Astrocyte of the spinal cord (primary cell): ENCODE measurements around the gene GNG14.
"Not testable (repeated sequence)": the region's sequence is repeated elsewhere in the genome, so short reads cannot be mapped to it uniquely, and the experiment has no call there.

ENCODE experiments used
- DNase-seq: peaks from one replicate; pipeline ENCODE4 v3.0.0; 2011; ENCODE audit warnings: low read depth, low spot score
- H3K4me3 ChIP-seq: 2 replicates; pipeline ENCODE4 v1.5.1; 2011; ENCODE audit warnings: low read depth, mild to moderate bottlenecking, low read length, moderate library complexity
- in situ Hi-C: cut with HindIII; loops from 2 replicates; pipeline ENCODE4 v1.10.0; 2017; ENCODE audit warnings: low sequenced_read_pairs
- TF ChIP-seq, protein P1 (sequence below): IDR thresholded peaks from 2 replicates; pipeline ENCODE4 v1.5.1; 2012; ENCODE audit warnings: low read depth, mild to moderate bottlenecking, low read length, inconsistent platforms

GNG14 gene

DNA sequence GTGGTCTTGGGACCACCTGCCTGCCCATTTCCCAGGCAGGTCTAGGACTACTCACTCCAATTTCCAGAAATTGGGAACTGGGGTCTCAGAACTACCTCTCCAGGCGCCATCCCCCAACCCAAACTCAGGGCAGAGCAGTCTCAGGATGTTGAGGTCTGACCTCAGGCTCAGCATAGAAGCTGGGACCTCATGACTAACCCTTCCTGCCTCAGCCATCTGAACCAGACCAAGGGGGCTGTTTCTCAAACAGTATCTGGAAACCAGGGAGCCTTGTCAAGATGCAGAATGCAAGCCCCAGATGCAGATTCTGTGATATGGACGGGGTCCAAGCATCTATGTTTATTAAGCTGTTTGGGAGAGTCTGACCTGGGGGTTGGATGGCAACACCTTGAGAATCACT, 7.3 kb downstream of the GNG14 start:
- DNase-seq, result no peak
- TF ChIP-seq, protein P1, sequence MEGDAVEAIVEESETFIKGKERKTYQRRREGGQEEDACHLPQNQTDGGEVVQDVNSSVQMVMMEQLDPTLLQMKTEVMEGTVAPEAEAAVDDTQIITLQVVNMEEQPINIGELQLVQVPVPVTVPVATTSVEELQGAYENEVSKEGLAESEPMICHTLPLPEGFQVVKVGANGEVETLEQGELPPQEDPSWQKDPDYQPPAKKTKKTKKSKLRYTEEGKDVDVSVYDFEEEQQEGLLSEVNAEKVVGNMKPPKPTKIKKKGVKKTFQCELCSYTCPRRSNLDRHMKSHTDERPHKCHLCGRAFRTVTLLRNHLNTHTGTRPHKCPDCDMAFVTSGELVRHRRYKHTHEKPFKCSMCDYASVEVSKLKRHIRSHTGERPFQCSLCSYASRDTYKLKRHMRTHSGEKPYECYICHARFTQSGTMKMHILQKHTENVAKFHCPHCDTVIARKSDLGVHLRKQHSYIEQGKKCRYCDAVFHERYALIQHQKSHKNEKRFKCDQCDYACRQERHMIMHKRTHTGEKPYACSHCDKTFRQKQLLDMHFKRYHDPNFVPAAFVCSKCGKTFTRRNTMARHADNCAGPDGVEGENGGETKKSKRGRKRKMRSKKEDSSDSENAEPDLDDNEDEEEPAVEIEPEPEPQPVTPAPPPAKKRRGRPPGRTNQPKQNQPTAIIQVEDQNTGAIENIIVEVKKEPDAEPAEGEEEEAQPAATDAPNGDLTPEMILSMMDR, result no peak
- in situ Hi-C loops, result no loop called here
- H3K4me3 ChIP-seq, result no peak overlapping the region

DNA sequence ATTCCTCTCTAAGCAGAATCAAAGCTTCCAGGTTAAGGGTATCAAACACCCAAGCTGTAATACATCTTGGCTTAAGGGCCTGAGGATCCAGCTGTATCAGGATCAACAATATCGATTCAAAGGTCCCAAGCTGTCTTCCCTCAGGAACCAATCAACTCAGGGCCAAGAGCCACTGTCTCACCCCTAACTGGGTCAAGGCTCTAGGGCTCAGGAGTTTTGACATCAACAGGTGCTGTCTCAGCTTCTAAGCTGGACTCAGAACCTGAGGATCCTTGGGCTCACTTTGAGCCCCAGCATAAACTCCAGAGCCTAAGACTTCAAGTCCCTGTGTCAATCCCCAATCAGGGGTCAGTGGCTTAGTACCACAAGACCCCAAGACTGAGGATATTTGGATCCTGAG, 7.7 kb downstream of the GNG14 start:
- H3K4me3 ChIP-seq, result peak overlapping the region; percentile 89
- TF ChIP-seq, protein P1, result no peak
- in situ Hi-C loops, result no loop called here
- no peak for DNase-seq

DNA sequence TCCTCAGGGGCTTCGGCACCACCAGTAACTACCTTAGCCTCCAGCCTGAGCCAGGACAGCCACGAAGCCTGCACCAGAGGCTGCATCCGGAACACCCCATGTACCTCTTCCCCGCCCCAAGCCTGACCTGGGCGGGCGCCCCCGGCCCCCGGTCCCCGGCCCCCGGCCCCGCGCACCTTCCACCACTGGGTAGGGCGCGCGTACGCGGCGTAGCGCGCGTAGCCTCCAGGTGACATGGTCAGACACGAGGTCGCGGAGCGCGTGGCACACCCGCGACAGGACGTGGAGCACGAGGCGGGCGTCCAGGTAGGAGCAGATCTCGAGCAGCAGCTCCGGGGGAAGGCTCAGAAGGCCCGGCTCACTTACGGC, 8.2 kb downstream of the GNG14 start:
- peak overlapping the region; percentile 89 for H3K4me3 ChIP-seq
- TF ChIP-seq, protein P1, result no peak
- in situ Hi-C loops, result no loop called here
- DNase-seq, result no peak

DNA sequence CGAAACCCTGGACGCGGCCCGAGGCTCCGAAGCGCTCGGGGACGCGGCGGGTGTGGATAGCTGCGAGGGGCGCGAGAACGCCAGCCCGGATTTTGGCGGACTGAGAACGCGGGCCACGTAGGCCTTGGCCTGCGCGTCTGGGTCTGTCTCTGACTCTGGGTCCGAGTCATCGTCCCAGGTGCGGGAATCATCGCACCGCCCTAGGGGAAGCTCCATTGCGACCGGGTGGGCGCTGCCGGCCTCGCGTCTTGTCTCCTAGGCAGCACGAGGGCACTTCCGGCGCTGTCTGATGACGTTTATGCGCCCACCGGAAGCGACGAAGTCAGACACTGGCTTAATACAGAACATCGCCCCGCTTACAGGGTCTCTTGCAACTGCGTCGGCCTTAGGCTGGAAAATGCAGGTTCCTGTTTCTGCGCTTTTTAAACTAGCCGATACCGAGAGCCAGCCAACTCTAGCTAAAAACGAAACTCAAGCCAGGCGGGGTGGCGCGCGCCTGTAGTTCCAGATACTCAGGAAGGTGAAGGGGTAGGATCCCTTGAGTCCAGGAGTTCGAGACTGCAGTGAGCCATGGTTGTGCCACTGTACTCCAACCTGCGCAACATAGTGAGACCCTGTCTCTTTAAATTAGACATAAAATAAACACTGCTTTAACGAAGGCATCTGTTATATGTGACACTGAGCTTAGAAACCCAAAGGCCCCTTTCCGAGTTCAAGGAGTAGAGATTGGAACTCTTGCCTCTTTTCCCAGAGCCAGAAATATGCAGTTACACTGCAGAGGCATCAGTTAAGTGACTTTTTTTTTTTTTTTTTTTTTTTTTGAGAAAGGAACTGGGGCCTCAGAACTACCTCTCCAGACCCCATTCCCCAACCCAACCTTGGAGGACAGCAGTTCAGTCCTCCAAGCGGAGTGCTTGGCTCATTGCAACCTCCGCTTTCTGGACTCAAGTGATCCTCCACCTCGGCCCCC, 8.9 kb downstream of the GNG14 start, which contains the start of gene FBXW9:
FBXW9 (minus strand) TSS at position 266 of the 970 bp plus-strand sequence; CDS start at position 216, 50 bp downstream.
- in situ Hi-C loops, result no loop called here
- TF ChIP-seq, protein P1, result no peak
- peak; percentile 96 for DNase-seq
- H3K4me3 ChIP-seq, result peak within 1 kb of the TSS; percentile 89

DNA sequence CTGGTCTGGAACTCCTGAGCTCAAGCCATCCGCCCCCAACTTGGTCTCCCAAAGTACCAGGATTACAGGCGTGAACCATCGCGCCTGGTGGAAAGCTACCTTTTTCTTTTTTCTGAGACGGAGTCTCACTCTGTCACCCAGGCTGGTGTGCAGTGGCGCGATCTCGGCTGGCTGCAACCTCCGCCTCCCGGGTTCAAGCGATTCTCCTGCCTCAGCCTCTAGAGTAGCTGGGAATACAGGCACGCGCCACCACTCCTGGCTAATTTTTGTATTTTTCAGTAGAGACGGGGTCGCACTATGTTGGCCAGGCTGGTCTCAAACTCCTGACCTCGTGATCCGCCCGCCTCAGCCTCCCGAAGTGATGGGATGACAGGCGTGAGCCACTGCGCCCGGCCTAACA, 9.6 kb downstream of the GNG14 start:
- DNase-seq, in situ Hi-C loops, H3K4me3 ChIP-seq: not testable (repeated sequence)

DNA sequence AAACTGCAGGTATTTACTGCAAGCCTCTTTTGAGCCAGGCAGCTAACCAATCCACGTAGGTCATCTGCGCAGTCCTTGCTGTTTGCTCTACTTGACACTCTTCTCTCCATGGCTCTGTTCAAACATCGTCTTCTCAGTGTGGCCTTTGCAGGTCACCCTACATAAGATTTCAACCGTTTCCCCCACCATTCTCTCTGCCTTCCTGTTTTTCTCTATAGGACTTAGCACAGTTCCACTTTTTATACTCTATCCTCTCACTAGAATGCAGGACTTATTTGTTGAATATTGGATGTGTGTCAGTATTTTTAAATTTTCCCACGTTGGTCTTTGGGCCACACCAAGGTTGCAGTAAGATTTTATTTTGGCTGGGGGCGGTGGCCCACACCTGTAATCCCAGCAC, 10.3 kb downstream of the GNG14 start:
- DNase-seq, result no peak
- H3K4me3 ChIP-seq, result no peak overlapping the region
- TF ChIP-seq, protein P1, result no peak
- in situ Hi-C loops, result no loop called here

DNA sequence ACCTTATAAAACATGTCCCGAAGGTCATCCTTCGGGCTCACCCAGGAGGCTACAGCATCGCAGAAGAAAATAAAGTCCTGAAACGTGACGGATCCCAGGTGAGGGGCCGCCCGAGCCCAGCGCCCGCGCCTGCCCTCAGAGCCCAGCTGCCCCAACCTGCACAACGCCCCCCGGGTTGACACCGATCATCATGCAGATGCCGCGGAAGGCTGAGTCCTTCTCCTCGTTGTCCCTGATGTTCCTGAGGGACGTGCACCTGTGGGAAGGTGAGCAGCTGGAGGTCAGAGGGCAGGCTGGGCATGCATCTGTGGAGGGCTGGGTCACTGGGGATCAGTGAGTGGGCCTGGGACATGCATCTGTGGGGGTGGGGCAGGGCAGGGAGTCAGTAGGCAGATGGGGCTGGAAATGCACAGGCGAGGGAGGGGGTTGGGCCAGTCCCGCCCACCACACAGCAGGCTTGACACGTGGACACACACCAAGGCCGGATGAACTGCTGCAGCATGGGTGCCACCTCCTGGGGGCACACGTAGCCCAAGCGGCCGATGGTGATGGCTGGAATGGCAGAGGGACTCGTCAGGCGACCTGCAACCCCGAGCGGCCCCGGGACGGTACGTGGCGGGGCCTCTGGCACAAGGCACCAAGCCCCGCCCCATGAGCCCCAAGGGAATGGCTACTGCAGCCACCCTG, 13.9 kb downstream of the GNG14 start:
- DNase-seq, result no peak
- TF ChIP-seq, protein P1, result no peak
- in situ Hi-C loops, result no loop called here
- no peak overlapping the region for H3K4me3 ChIP-seq
